Karpas-422 (cell line): ENCODE data around the gene TMEM213. TPM values are rescaled to one million over a fixed set of nuclear protein-coding genes. Genes with fewer than 3 reads are reported as not detected.

Source experiments
- DNase-seq: peaks from one replicate; pipeline ENCODE4 v3.0.0-alpha.2; 2015
- H2AFZ ChIP-seq: fragments of 200-600 bp; sonication (generic); 2 replicates; pipeline ENCODE4 v1.6.1; 2014; ENCODE audit warnings: antibody characterized with exemption, low read length, mixed read lengths
- H3K27ac ChIP-seq: fragments of 200-600 bp; sonication (generic); 2 replicates; pipeline ENCODE4 v1.5.1; 2014; ENCODE audit warnings: mild to moderate bottlenecking, low read length, moderate library complexity
- H3K27me3 ChIP-seq: fragments of 200-600 bp; sonication (generic); 2 replicates; pipeline ENCODE4 v1.6.1; 2014; ENCODE audit warnings: low read length, mixed read lengths
- H3K36me3 ChIP-seq: fragments of 200-600 bp; sonication (generic); 2 replicates; pipeline ENCODE4 v1.6.1; 2014; ENCODE audit warnings: low read length, mixed read lengths; ENCODE audit not compliant: insufficient read depth
- H3K4me1 ChIP-seq: fragments of 200-600 bp; sonication (generic); 2 replicates; pipeline ENCODE4 v1.6.1; 2014; ENCODE audit warnings: mild to moderate bottlenecking, low read length, mixed read lengths
- H3K4me2 ChIP-seq: fragments of 200-600 bp; sonication (generic); 2 replicates; pipeline ENCODE4 v1.6.1; 2014; ENCODE audit warnings: low read length, low read depth, mild to moderate bottlenecking; ENCODE audit not compliant: poor library complexity, severe bottlenecking
- H3K4me3 ChIP-seq: fragments of 200-600 bp; sonication (generic); 2 replicates; pipeline ENCODE4 v1.5.1; 2014; ENCODE audit warnings: mild to moderate bottlenecking, antibody characterized with exemption, low read length, mixed read lengths
- H3K79me2 ChIP-seq: fragments of 200-600 bp; sonication (generic); 2 replicates; pipeline ENCODE4 v1.6.1; 2014; ENCODE audit warnings: mild to moderate bottlenecking, low read length, mixed read lengths
- H3K9ac ChIP-seq: fragments of 200-600 bp; sonication (generic); 2 replicates; pipeline ENCODE4 v1.6.0; 2014; ENCODE audit warnings: low read length
- H3K9me2 ChIP-seq: fragments of 200-600 bp; sonication (generic), shearing (Covaris generic); replicated peaks from 2 replicates; pipeline ENCODE4 v1.6.0; 2014; ENCODE audit warnings: mild to moderate bottlenecking, low read length, moderate library complexity; ENCODE audit not compliant: insufficient read depth
- H3K9me3 ChIP-seq: fragments of 300-700, 200-600 bp; sonication (generic); 2 replicates; pipeline ENCODE4 v1.6.1; 2014; ENCODE audit warnings: low read length, mixed read lengths
- H4K20me1 ChIP-seq: fragments of 200-600 bp; sonication (generic); 2 replicates; pipeline ENCODE4 v1.6.1; 2014; ENCODE audit warnings: mild to moderate bottlenecking, antibody characterized with exemption, low read length, low read depth; ENCODE audit not compliant: insufficient read depth
- small RNA-seq: library from RNA; depleted of rRNA; stranded (forward); fragments of <200 nt; gene quantifications from one replicate; pipeline ENCODE3, GENCODE V24; 2014
- total RNA-seq: library from RNA; depleted of rRNA; stranded (reverse); fragments of >200 nt; shearing (Covaris generic); gene quantifications from 2 replicates; pipeline ENCODE4 v1.2.3, GENCODE V29; 2014; ENCODE audit warnings: low replicate concordance; rRNA removed

TMEM213 gene
- total RNA-seq, 1 experiment from 2014 or later, result not detected

- Histone ChIP-seq H3K9ac (no peak overlapping the region), H3K9me2 (no peaks in the 10 kb centered on the region), H3K36me3 (no peaks in the 10 kb centered on the region), H3K79me2 (no peaks in the 10 kb centered on the region), H2AFZ (no peak overlapping the region), H3K27me3 (no peaks in the 10 kb centered on the region), H3K4me2 (no peak overlapping the region), H4K20me1 (no peaks in the 10 kb centered on the region), H3K9me3 (no peaks in the 10 kb centered on the region), H3K27ac (no peak overlapping the region), H3K4me1 (no peaks in the 10 kb centered on the region), H3K4me3 (no peak overlapping the region)
- no peak for DNase-seq
Observed at GRCh38 chr7:138887085-138887710, 89.4 kb downstream of the TMEM213 start.

Small RNAs within 50 kb of the gene (small RNA-seq; reads per million reads assigned to genes)
- gene RNU6-1272P, result not detected

Other genes with a start within 250 kb of the TMEM213 start
- not detected in 2 replicates for gene SVOPL, start 96.6 kb upstream of the TMEM213 start, total RNA-seq
- not detected in 2 replicates for gene ATP6V0A4, start 202 bp downstream of the TMEM213 start, total RNA-seq
- not detected in 2 replicates for gene KIAA1549, start 183.4 kb downstream of the TMEM213 start, total RNA-seq
- 0.25 TPM in 1 of 2 replicates, not detected in the other for gene ZC3HAV1L, start 238.0 kb downstream of the TMEM213 start, total RNA-seq